GM23338 (cell line): ENCODE results near the gene KRTAP4-1. TPM values are rescaled to one million over a fixed set of nuclear protein-coding genes. Genes with fewer than 3 reads are reported as not detected.
"Not testable (repeated sequence)": the region's sequence is repeated elsewhere in the genome, so short reads cannot be mapped to it uniquely, and the experiment has no call there.

Experiments
- ATAC-seq: fragments of 200-7000 bp; cut with Tn5 transposase; 3 replicates; pipeline ENCODE4 v1.9.1; 2020
- DNase-seq: peaks from one replicate; pipeline ENCODE4 v3.0.0-alpha.2; 2015; ENCODE audit warnings: low spot score
- H2AFZ ChIP-seq: fragments of 200-600 bp; sonication (generic); 2 replicates; pipeline ENCODE4 v1.8.0; 2016; ENCODE audit warnings: antibody characterized with exemption, mild to moderate bottlenecking, moderate library complexity
- H3F3A ChIP-seq: fragments of 200-600 bp; sonication (generic); replicated peaks from 2 replicates; pipeline ENCODE4 v1.8.0; 2017; ENCODE audit warnings: antibody characterized with exemption, mixed run types, low read depth
- H3K27ac ChIP-seq: fragments of 200-600 bp; sonication (generic); 2 replicates; pipeline ENCODE4 v1.6.1; 2016; ENCODE audit warnings: low read depth
- H3K27me3 ChIP-seq: fragments of 200-600 bp; sonication (generic); 2 replicates; pipeline ENCODE4 v1.8.0; 2016; ENCODE audit warnings: mild to moderate bottlenecking, mixed run types, moderate library complexity; ENCODE audit not compliant: insufficient read depth
- H3K36me3 ChIP-seq: fragments of 200-600 bp; sonication (generic); 2 replicates; pipeline ENCODE4 v1.8.0; 2016; ENCODE audit warnings: mild to moderate bottlenecking; ENCODE audit not compliant: insufficient read depth
- H3K4me1 ChIP-seq: fragments of 200-600 bp; sonication (generic); 2 replicates; pipeline ENCODE4 v1.8.0; 2016; ENCODE audit warnings: mild to moderate bottlenecking, moderate library complexity; ENCODE audit not compliant: insufficient read depth
- H3K4me2 ChIP-seq: fragments of 200-600 bp; sonication (generic); 2 replicates; pipeline ENCODE4 v1.7.1; 2017; ENCODE audit warnings: mixed run types
- H3K4me3 ChIP-seq: fragments of 200-600 bp; sonication (generic); 2 replicates; pipeline ENCODE4 v1.6.1; 2016; ENCODE audit warnings: mixed run types
- H3K79me2 ChIP-seq: fragments of 200-600 bp; sonication (generic); replicated peaks from 2 replicates; pipeline ENCODE4 v1.8.0; 2017; ENCODE audit warnings: mild to moderate bottlenecking; ENCODE audit not compliant: insufficient read depth
- H3K9me2 ChIP-seq: fragments of 200-600 bp; sonication (generic); 2 replicates; pipeline ENCODE4 v1.8.0; 2017; ENCODE audit not compliant: insufficient read depth
- H4K20me1 ChIP-seq: fragments of 200-600 bp; sonication (generic); replicated peaks from 2 replicates; pipeline ENCODE4 v1.8.0; 2017; ENCODE audit warnings: mild to moderate bottlenecking; ENCODE audit not compliant: insufficient read depth
- H3K27ac Mint-ChIP-seq: 2 replicates; pipeline ENCODE4 v1.8.0; 2020; ENCODE audit warnings: inconsistent platforms, mild to moderate bottlenecking, moderate library complexity, mixed read lengths
- H3K27me3 Mint-ChIP-seq: 3 replicates; pipeline ENCODE4 v1.8.0; 2022; ENCODE audit warnings: low read depth, mild to moderate bottlenecking, moderate library complexity, mixed read lengths, inconsistent platforms; ENCODE audit not compliant: insufficient read depth, poor library complexity
- H3K36me3 Mint-ChIP-seq: 3 replicates; pipeline ENCODE4 v1.8.0; 2021; ENCODE audit warnings: low read depth, mild to moderate bottlenecking, inconsistent platforms, moderate library complexity, mixed read lengths
- H3K4me1 Mint-ChIP-seq: 3 replicates; pipeline ENCODE4 v1.8.0; 2020; ENCODE audit warnings: mild to moderate bottlenecking, inconsistent platforms, mixed read lengths
- H3K4me3 Mint-ChIP-seq: 3 replicates; pipeline ENCODE4 v1.8.0; 2021; ENCODE audit warnings: moderate library complexity, mild to moderate bottlenecking, inconsistent platforms, mixed read lengths
- H3K9me3 Mint-ChIP-seq: 3 replicates; pipeline ENCODE4 v1.8.0; 2020; ENCODE audit warnings: moderate library complexity, mild to moderate bottlenecking, inconsistent platforms, mixed read lengths
- NANOG ChIP-seq: IDR thresholded peaks from 2 replicates; pipeline ENCODE4 v1.6.1; 2016; ENCODE audit warnings: antibody characterized with exemption, borderline replicate concordance
- POLR2AphosphoS5 ChIP-seq: IDR thresholded peaks from 2 replicates; pipeline ENCODE4 v1.6.1; 2016; ENCODE audit warnings: antibody characterized with exemption, low read depth
- ZNF331 ChIP-seq: fragments of 250-450 bp; sonication (Bioruptor Pico); IDR thresholded peaks from 2 replicates; pipeline ENCODE4 v1.5.0; 2020; ENCODE audit warnings: low read depth, mild to moderate bottlenecking, moderate library complexity
- polyA plus RNA-seq: library from polyadenylated mRNA; unstranded; fragments of >200 nt; fragmentation: Nextera tagmentation; extraction: Ambion mirVana; gene quantifications from 2 replicates; pipeline ENCODE4 v1.2.1, GENCODE V29; 2016
- total RNA-seq: library from RNA; depleted of rRNA; stranded (reverse); fragments of >200 nt; shearing (Covaris generic); gene quantifications from 2 replicates; pipeline ENCODE4 v1.2.3, GENCODE V29; 2014

The KRTAP4-1 gene
- total and polyA plus RNA-seq, 2 experiments from 2014 or later, result not detected

DNA sequence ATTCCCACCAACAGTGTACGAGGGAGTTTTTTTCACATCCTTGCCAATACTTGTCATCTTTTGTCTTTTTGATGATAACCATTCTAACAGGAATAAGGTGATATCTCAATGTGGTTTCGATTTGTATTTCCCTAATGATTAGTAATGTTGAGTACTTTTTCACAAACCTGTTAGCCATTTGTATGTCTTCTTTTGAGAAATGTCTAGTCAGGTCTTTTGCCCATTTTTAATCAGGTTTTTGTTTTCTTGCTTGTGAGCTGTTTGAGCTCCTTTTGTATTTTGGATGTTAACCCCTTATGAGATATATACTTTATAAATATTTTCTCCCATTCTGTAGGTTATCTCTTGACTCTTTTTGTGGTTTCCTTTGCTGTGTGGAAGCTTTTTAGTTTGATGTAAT is 33.2 kb downstream of the KRTAP4-1 start (continued):
- TF ChIP-seq NANOG (no peak), POLR2AphosphoS5 (no peak)

DNA sequence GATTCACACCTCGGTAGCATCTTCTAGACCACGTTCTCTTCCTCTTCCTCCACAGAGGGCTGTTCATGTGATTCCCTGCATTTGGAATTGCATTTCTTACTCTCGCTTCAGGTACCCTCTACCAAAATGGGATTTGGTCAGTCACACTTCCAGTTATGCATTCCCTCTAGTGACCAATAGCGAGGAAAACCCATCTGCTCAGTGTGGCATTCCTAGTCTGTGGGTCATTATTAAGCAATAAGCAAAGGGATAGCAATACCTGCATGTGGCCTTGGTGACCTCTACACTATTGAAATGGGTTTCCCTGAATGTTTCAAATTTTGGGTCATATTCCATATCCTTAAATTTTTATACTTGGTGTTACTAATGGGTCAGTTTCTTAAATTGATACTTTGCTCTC is 34.7 kb downstream of the KRTAP4-1 start:
- Histone ChIP-seq H3K4me2 (no peak overlapping the region), H3K4me1 (0 out of 2 replicates have a peak, but pooled peaks cover 3% of the 10 kb centered on the region), H3K27me3 (no peaks in the 10 kb centered on the region), H3K27ac (no peak overlapping the region), H2AFZ (no peak overlapping the region), H3K79me2 (no peaks in the 10 kb centered on the region), H4K20me1 (no peaks in the 10 kb centered on the region), H3K9me2 (no peaks in the 10 kb centered on the region), H3K4me3 (no peak overlapping the region), H3F3A (no peaks in the 10 kb centered on the region), H3K36me3 (no peaks in the 10 kb centered on the region)
- ATAC-seq, result no peak
- no peak overlapping the region for H3K27ac Mint-ChIP-seq
- no peak for DNase-seq
- no peaks in the 10 kb centered on the region for H3K9me3 Mint-ChIP-seq
- no peaks in the 10 kb centered on the region for H3K36me3 Mint-ChIP-seq
- no peak for TF ChIP-seq ZNF331 (CRISPR knock-in tag)
- no peak overlapping the region for H3K4me3 Mint-ChIP-seq
- H3K27me3 Mint-ChIP-seq, result peaks cover 5% of the 10 kb centered on the region
- H3K4me1 Mint-ChIP-seq, result peaks cover 3% of the 10 kb centered on the region; the same call in 2 of the 3 replicates

DNA sequence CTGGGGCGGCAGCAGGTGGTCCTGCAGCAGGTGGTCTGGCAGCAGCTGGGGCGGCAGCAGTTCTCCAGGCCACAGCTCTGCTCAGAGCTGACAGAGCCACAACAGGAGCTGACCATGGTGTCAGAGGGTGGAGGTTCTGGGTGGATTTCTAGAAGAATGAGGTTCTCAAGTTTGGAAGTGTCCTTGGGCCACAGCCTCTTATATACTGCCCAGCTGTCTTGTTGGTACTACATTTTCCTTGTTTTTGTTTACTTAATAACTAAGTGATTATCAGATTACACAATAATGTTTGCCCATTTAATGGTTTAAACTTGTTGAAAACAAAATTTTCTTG is 35.1 kb downstream of the KRTAP4-1 start, which contains the start of gene KRTAP4-5:
Gene KRTAP4-5 (minus strand): TSS at position 174 of the 334 bp plus-strand sequence. CDS start 58 bp downstream, at position 116.
- 0 out of 2 replicates have a peak within 1 kb of the TSS, but pooled peaks have one; percentile 22 for H3K27ac Mint-ChIP-seq
- no peak for DNase-seq

DNA sequence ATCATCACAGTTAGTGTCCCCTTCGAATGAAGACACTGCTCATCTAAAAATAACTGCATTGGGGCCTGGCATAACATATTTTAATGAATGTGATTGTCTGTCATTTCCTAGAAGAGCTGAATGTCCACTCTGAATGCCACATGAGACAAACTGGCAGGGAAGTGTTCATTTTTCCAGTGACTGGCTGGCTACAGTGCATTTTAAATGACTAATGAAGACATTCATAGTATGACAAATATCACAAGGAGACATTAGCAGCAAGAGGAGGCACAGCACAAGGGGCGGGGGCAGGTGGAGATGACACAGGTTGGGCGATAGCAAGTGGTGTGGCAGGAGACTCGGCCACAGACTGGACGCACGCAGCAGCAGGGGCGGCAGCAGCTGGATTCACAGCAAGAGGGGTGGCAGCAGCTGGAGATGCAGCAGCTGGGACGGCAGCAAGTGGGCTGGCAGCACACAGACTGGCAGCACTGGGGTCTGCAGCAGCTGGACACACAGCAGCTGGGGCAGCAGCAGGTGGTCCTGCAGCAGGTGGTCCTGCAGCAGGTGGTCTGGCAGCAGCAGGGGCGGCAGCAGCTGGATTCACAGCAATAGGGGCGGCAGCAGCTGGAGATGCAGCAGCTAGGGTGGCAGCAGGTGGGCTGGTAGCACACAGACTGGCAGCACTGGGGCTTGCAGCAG is 35.6 kb downstream of the KRTAP4-1 start:
- not testable (repeated sequence) for H4K20me1 ChIP-seq, H3K4me2 ChIP-seq, H2AFZ ChIP-seq, H3K4me3 ChIP-seq, H3K27ac Mint-ChIP-seq, H3K79me2 ChIP-seq, H3K27me3 Mint-ChIP-seq, H3K4me1 ChIP-seq, H3K36me3 ChIP-seq, H3K27ac ChIP-seq, H3K27me3 ChIP-seq, H3F3A ChIP-seq, H3K9me3 Mint-ChIP-seq, H3K4me1 Mint-ChIP-seq, DNase-seq, H3K36me3 Mint-ChIP-seq, H3K9me2 ChIP-seq, ATAC-seq, H3K4me3 Mint-ChIP-seq

More for the DNA sequence above, 35.1 kb downstream of the KRTAP4-1 start, which contains the start of gene KRTAP4-5:
- Histone ChIP-seq H3F3A (no peaks in the 10 kb centered on the region), H3K9me2 (no peaks in the 10 kb centered on the region), H4K20me1 (no peaks in the 10 kb centered on the region), H3K4me3 (no peak within 1 kb of the TSS), H2AFZ (no peak within 1 kb of the TSS), H3K4me1 (0 out of 2 replicates have a peak, but pooled peaks cover 3% of the 10 kb centered on the region), H3K36me3 (no peaks in the 10 kb centered on the region), H3K27me3 (no peaks in the 10 kb centered on the region), H3K79me2 (no peaks in the 10 kb centered on the region), H3K4me2 (no peak within 1 kb of the TSS), H3K27ac (no peak within 1 kb of the TSS)
- Mint-ChIP-seq H3K4me3 (no peak within 1 kb of the TSS), H3K36me3 (no peaks in the 10 kb centered on the region), H3K27me3 (peaks cover 5% of the 10 kb centered on the region), H3K9me3 (no peaks in the 10 kb centered on the region), H3K4me1 (peaks cover 3% of the 10 kb centered on the region; the same call in 2 of the 3 replicates)
- no peak for TF ChIP-seq ZNF331 (CRISPR knock-in tag)
- ATAC-seq, result no peak
